WTC11 (cell line): ENCODE measurements around the gene ADAM19. TPM values are rescaled to one million over a fixed set of nuclear protein-coding genes. Genes with fewer than 3 reads are reported as not detected.

Experiments used
- ATAC-seq: fragments of 200-7000 bp; cut with Tn5 transposase; 2 replicates; pipeline ENCODE4 v1.10.0; 2021; ENCODE audit warnings: mild to moderate bottlenecking, moderate library complexity
- CTCF ChIA-PET: fragments of 300-600 bp; sonication (Branson Sonifier 250); formaldehyde crosslinking; loops from one replicate; lab custom pipeline; 2021; ENCODE audit warnings: antibody characterized with exemption; lab: Charles Lee
- POLR2A ChIA-PET: fragments of 350-600 bp; sonication (Branson Sonifier 250); formaldehyde crosslinking; loops from one replicate; lab custom pipeline; 2021; ENCODE audit warnings: antibody characterized with exemption; lab: Charles Lee
- DNase-seq: peaks from one replicate; pipeline ENCODE4 v3.0.0; 2021; ENCODE audit warnings: low spot score
- H3K27ac Mint-ChIP-seq: 2 replicates; pipeline ENCODE4 v1.8.0; 2021; ENCODE audit warnings: mixed read lengths
- H3K27me3 Mint-ChIP-seq: 2 replicates; pipeline ENCODE4 v1.8.0; 2021; ENCODE audit warnings: low read depth, mild to moderate bottlenecking, moderate library complexity, mixed read lengths
- H3K36me3 Mint-ChIP-seq: 2 replicates; pipeline ENCODE4 v1.8.0; 2021; ENCODE audit warnings: mixed read lengths
- H3K4me1 Mint-ChIP-seq: 2 replicates; pipeline ENCODE4 v1.8.0; 2022; ENCODE audit warnings: mixed read lengths
- H3K4me3 Mint-ChIP-seq: 2 replicates; pipeline ENCODE4 v1.8.0; 2021; ENCODE audit warnings: mild to moderate bottlenecking, moderate library complexity, mixed read lengths
- H3K9me3 Mint-ChIP-seq: 2 replicates; pipeline ENCODE4 v1.8.0; 2021; ENCODE audit warnings: mixed read lengths
- ATF1 ChIP-seq: sonication (generic); formaldehyde crosslinking; IDR thresholded peaks from 2 replicates; pipeline ENCODE4 v1.8.1; 2023; ENCODE audit warnings: mild to moderate bottlenecking, moderate library complexity, missing genetic modification reagents
- ATF2 ChIP-seq: sonication (generic); formaldehyde crosslinking; IDR thresholded peaks from 2 replicates; pipeline ENCODE4 v1.8.1; 2022; ENCODE audit warnings: low read depth, missing genetic modification reagents, borderline replicate concordance
- CREM ChIP-seq: sonication (generic); formaldehyde crosslinking; IDR thresholded peaks from 2 replicates; pipeline ENCODE4 v1.8.1; 2022; ENCODE audit warnings: mild to moderate bottlenecking, missing genetic modification reagents, moderate library complexity
- ELF4 ChIP-seq: sonication (generic); formaldehyde crosslinking; IDR thresholded peaks from 2 replicates; pipeline ENCODE4 v1.8.1; 2022; ENCODE audit warnings: low read depth, mild to moderate bottlenecking, moderate library complexity, missing genetic modification reagents
- ESRRA ChIP-seq: sonication (generic); formaldehyde crosslinking; IDR thresholded peaks from 2 replicates; pipeline ENCODE4 v1.8.1; 2022; ENCODE audit warnings: mild to moderate bottlenecking, missing genetic modification reagents, borderline replicate concordance
- GRHL2 ChIP-seq: fragments of 250-450 bp; sonication (Bioruptor Pico); IDR thresholded peaks from 2 replicates; pipeline ENCODE4 v1.8.0; 2022; ENCODE audit warnings: mild to moderate bottlenecking, moderate library complexity; ENCODE audit not compliant: insufficient replicate concordance, severe bottlenecking
- KAT7 ChIP-seq: sonication (generic); formaldehyde crosslinking; IDR thresholded peaks from 2 replicates; pipeline ENCODE4 v1.8.1; 2023; ENCODE audit warnings: missing genetic modification reagents, mild to moderate bottlenecking, borderline replicate concordance
- OVOL2 ChIP-seq: fragments of 250-450 bp; sonication (Bioruptor Pico); IDR thresholded peaks from 2 replicates; pipeline ENCODE4 v1.9.0; 2021; ENCODE audit warnings: mild to moderate bottlenecking, borderline replicate concordance
- PREB ChIP-seq: sonication (generic); formaldehyde crosslinking; IDR thresholded peaks from 2 replicates; pipeline ENCODE4 v1.8.1; 2022; ENCODE audit warnings: mild to moderate bottlenecking, missing genetic modification reagents, moderate library complexity, borderline replicate concordance
- PRRX2 ChIP-seq: fragments of 250-450 bp; sonication (Bioruptor Pico); IDR thresholded peaks from 2 replicates; pipeline ENCODE4 v1.8.0; 2021; ENCODE audit warnings: mild to moderate bottlenecking
- SMAD4 ChIP-seq: sonication (generic); formaldehyde crosslinking; IDR thresholded peaks from 2 replicates; pipeline ENCODE4 v1.8.0; 2022; ENCODE audit warnings: mild to moderate bottlenecking, missing genetic modification reagents
- SOX15 ChIP-seq: fragments of 250-450 bp; sonication (Bioruptor Pico); IDR thresholded peaks from 2 replicates; pipeline ENCODE4 v1.9.0; 2021; ENCODE audit warnings: mild to moderate bottlenecking
- TCF7 ChIP-seq: sonication (generic); formaldehyde crosslinking; IDR thresholded peaks from 2 replicates; pipeline ENCODE4 v1.8.0; 2022; ENCODE audit warnings: mild to moderate bottlenecking, low read depth, missing genetic modification reagents, moderate library complexity
- TEAD1 ChIP-seq: sonication (generic); formaldehyde crosslinking; IDR thresholded peaks from 2 replicates; pipeline ENCODE4 v1.8.0; 2022; ENCODE audit warnings: mild to moderate bottlenecking, missing genetic modification reagents
- ZBTB21 ChIP-seq: sonication (generic); formaldehyde crosslinking; IDR thresholded peaks from 2 replicates; pipeline ENCODE4 v1.8.1; 2023; ENCODE audit warnings: mild to moderate bottlenecking, missing genetic modification reagents, borderline replicate concordance
- ZNF219 ChIP-seq: sonication (generic); formaldehyde crosslinking; IDR thresholded peaks from 2 replicates; pipeline ENCODE4 v1.8.0; 2023; ENCODE audit warnings: missing genetic modification reagents, mild to moderate bottlenecking, borderline replicate concordance
- ZNF263 ChIP-seq: sonication (generic); formaldehyde crosslinking; IDR thresholded peaks from 2 replicates; pipeline ENCODE4 v1.8.1; 2022; ENCODE audit warnings: low read depth, mild to moderate bottlenecking, moderate library complexity, missing genetic modification reagents
- ZNF671 ChIP-seq: fragments of 250-450 bp; sonication (Bioruptor Pico); IDR thresholded peaks from 2 replicates; pipeline ENCODE4 v1.8.0; 2021; ENCODE audit warnings: mild to moderate bottlenecking
- total RNA-seq: library from RNA; stranded (reverse); gene quantifications from 3 replicates; pipeline ENCODE4 v1.2.3, GENCODE V29; 2021
- TF ChIP-seq, protein P1 (sequence below): fragments of 250-450 bp; sonication (Bioruptor Pico); IDR thresholded peaks from 2 replicates; pipeline ENCODE4 v1.9.0; 2021; ENCODE audit warnings: moderate library complexity, mild to moderate bottlenecking, inconsistent platforms, borderline replicate concordance
- TF ChIP-seq, protein P2 (sequence below): fragments of 250-450 bp; sonication (Bioruptor Pico); IDR thresholded peaks from 2 replicates; pipeline ENCODE4 v1.9.0; 2021; ENCODE audit warnings: mild to moderate bottlenecking
- TF ChIP-seq, protein P3 (sequence below): sonication (generic); formaldehyde crosslinking; IDR thresholded peaks from 2 replicates; pipeline ENCODE4 v1.8.1; 2023; ENCODE audit warnings: mild to moderate bottlenecking, missing genetic modification reagents, moderate library complexity
- TF ChIP-seq, protein P4 (sequence below): sonication (generic); formaldehyde crosslinking; IDR thresholded peaks from 2 replicates; pipeline ENCODE4 v1.8.1; 2023; ENCODE audit warnings: mild to moderate bottlenecking, moderate library complexity, missing genetic modification reagents

The ADAM19 gene
- total RNA-seq, 1 experiment from 2014 or later, result 28.6 TPM

GRCh38 chr5:157481666-157482065 is 93.9 kb downstream of the ADAM19 start (continued):
- TF ChIP-seq, protein P1, sequence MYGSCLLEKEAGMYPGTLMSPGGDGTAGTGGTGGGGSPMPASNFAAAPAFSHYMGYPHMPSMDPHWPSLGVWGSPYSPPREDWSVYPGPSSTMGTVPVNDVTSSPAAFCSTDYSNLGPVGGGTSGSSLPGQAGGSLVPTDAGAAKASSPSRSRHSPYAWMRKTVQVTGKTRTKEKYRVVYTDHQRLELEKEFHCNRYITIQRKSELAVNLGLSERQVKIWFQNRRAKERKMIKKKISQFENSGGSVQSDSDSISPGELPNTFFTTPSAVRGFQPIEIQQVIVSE, result no peak
- TF ChIP-seq, all 79 proteins: peak for 0

DNA sequence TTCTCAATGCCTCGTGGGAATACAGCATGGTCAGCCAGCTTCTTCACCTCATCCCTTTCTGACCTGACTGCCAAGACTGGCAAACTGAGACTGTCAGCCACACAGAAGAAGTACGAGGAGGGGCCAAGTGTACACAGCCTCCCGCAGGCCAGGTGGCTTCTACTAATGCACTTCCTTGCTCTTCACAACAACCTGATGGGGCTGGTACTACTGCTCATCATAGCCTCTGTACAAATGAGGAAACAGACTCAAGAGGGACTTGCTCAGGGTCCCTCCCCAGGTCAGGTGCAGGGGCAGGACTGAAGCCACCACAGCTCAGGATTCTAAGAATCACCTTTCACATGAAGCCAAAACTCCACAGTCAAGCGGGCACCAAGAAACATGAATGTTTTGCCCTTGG is 94.3 kb downstream of the ADAM19 start:
- no peak overlapping the region for H3K4me3 Mint-ChIP-seq
- POLR2A ChIA-PET, result no interaction called here
- peaks cover 4% of the 10 kb centered on the region for H3K36me3 Mint-ChIP-seq
- CTCF ChIA-PET, result interaction anchor here (1.4 to 1.5 kb wide), 2 partner anchors 10 to 11 kb away, joined by 4 to 7 read pairs; no protein-coding TSS in a partner anchor
- H3K27me3 Mint-ChIP-seq, result no peaks in the 10 kb centered on the region
- DNase-seq (no peak), ATAC-seq (no peak)
- TF ChIP-seq ELF4 (CRISPR knock-in tag) (no peak), TEAD1 (no peak), ATF1 (no peak), ZNF219 (no peak), ZBTB21 (no peak), OVOL2 (CRISPR knock-in tag) (no peak), TCF7 (no peak), GRHL2 (CRISPR knock-in tag) (no peak), KAT7 (CRISPR knock-in tag) (no peak), ESRRA (CRISPR knock-in tag) (no peak), CREM (CRISPR knock-in tag) (no peak), SOX15 (CRISPR knock-in tag) (no peak), PRRX2 (CRISPR knock-in tag) (no peak)
- TF ChIP-seq, protein P2, sequence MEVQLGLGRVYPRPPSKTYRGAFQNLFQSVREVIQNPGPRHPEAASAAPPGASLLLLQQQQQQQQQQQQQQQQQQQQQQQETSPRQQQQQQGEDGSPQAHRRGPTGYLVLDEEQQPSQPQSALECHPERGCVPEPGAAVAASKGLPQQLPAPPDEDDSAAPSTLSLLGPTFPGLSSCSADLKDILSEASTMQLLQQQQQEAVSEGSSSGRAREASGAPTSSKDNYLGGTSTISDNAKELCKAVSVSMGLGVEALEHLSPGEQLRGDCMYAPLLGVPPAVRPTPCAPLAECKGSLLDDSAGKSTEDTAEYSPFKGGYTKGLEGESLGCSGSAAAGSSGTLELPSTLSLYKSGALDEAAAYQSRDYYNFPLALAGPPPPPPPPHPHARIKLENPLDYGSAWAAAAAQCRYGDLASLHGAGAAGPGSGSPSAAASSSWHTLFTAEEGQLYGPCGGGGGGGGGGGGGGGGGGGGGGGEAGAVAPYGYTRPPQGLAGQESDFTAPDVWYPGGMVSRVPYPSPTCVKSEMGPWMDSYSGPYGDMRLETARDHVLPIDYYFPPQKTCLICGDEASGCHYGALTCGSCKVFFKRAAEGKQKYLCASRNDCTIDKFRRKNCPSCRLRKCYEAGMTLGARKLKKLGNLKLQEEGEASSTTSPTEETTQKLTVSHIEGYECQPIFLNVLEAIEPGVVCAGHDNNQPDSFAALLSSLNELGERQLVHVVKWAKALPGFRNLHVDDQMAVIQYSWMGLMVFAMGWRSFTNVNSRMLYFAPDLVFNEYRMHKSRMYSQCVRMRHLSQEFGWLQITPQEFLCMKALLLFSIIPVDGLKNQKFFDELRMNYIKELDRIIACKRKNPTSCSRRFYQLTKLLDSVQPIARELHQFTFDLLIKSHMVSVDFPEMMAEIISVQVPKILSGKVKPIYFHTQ (CRISPR knock-in tag), result no peak
- TF ChIP-seq, protein P3, sequence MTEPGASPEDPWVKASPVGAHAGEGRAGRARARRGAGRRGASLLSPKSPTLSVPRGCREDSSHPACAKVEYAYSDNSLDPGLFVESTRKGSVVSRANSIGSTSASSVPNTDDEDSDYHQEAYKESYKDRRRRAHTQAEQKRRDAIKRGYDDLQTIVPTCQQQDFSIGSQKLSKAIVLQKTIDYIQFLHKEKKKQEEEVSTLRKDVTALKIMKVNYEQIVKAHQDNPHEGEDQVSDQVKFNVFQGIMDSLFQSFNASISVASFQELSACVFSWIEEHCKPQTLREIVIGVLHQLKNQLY (CRISPR knock-in tag), result no peak
- TF ChIP-seq, protein P4, sequence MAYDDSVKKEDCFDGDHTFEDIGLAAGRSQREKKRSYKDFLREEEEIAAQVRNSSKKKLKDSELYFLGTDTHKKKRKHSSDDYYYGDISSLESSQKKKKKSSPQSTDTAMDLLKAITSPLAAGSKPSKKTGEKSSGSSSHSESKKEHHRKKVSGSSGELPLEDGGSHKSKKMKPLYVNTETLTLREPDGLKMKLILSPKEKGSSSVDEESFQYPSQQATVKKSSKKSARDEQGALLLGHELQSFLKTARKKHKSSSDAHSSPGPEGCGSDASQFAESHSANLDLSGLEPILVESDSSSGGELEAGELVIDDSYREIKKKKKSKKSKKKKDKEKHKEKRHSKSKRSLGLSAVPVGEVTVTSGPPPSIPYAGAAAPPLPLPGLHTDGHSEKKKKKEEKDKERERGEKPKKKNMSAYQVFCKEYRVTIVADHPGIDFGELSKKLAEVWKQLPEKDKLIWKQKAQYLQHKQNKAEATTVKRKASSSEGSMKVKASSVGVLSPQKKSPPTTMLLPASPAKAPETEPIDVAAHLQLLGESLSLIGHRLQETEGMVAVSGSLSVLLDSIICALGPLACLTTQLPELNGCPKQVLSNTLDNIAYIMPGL, result no peak
- H3K9me3 Mint-ChIP-seq, result peaks cover 3% of the 10 kb centered on the region; the same call in 1 of the 2 replicates
- H3K4me1 Mint-ChIP-seq, result peaks cover 20% of the 10 kb centered on the region
- no peak overlapping the region for H3K27ac Mint-ChIP-seq

GRCh38 chr5:157479612-157480510 is 95.7 kb downstream of the ADAM19 start:
- H3K36me3 Mint-ChIP-seq, result peaks cover 4% of the 10 kb centered on the region
- H3K4me1 Mint-ChIP-seq, result peaks cover 20% of the 10 kb centered on the region
- no peak for TF ChIP-seq ZNF263 (CRISPR knock-in tag)
- TF ChIP-seq ATF2 (CRISPR knock-in tag), result no peak
- no peak for TF ChIP-seq SOX15 (CRISPR knock-in tag)
- no peak for TF ChIP-seq SMAD4 (CRISPR knock-in tag)
- no peak for TF ChIP-seq ZNF671 (CRISPR knock-in tag)
- no peak for TF ChIP-seq PREB (CRISPR knock-in tag)

More at GRCh38 chr5:157479612-157480510, 95.7 kb downstream of the ADAM19 start:
- Mint-ChIP-seq H3K4me3 (no peak overlapping the region), H3K27ac (no peak overlapping the region), H3K9me3 (peaks cover 3% of the 10 kb centered on the region; the same call in 1 of the 2 replicates), H3K27me3 (no peaks in the 10 kb centered on the region)
- ChIA-PET CTCF (interaction anchor here (0.8 to 2.3 kb wide), 11 partner anchors 8 to 264 kb away, joined by 3 to 10 read pairs (median 4); partner anchors contain the start of gene LSM11), POLR2A (no interaction called here)
- DNase-seq, result no peak
- peak; percentile 43 for ATAC-seq
